A549 (cell line): Measurements from ENCODE around the gene AK3. TPM values are rescaled to one million over a fixed set of nuclear protein-coding genes. Genes with fewer than 3 reads are reported as not detected.

Experiments used
- ATAC-seq, 2 experiments: fragments of 200-7000 bp in 1 of 2; fragments of >200 bp in 1 of 2; cut with Nextera tagmentation in 1 of 2; cut with Tn5 transposase in 1 of 2; 3 replicates each; pipeline versions ENCODE4 v1.8.0 to v1.9.1; 2018 to 2020; ENCODE audit warnings: mild to moderate bottlenecking in 1 of 2, moderate library complexity in 1 of 2
- CTCF ChIA-PET: fragments of 300-600 bp; sonication (Branson Sonifier 250); formaldehyde crosslinking; extraction: SDS; loops from one replicate; lab custom pipeline; 2021; ENCODE audit warnings: antibody characterized with exemption, inconsistent platforms; lab: Yijun Ruan, JAX
- POLR2A ChIA-PET: fragments of 350-600 bp; formaldehyde crosslinking; extraction: SDS; loops from one replicate; lab custom pipeline; 2021; ENCODE audit warnings: antibody characterized with exemption, inconsistent platforms; lab: Yijun Ruan, JAX
- DNase-seq, 2 experiments: peaks; one replicate each; pipeline versions ENCODE4 v3.0.0 to v3.0.0-alpha.2; 2011 to 2016; ENCODE audit warnings: low read depth in 1 of 2, low spot score in 1 of 2
- FAIRE-seq: peaks from 2 replicates; lab custom pipeline; 2011; peaks lifted over from hg19 to GRCh38; lab: Jason Lieb, UNC
- H3K27ac ChIP-seq, 2 experiments: fragments of >200 bp; sonication (Bioruptor Twin); formaldehyde crosslinking; 3 replicates each; pipeline ENCODE4 v1.5.1; 2016 to 2017
- H3K4me1 ChIP-seq: fragments of >200 bp; sonication (Bioruptor Twin); formaldehyde crosslinking; 3 replicates; pipeline ENCODE4 v1.6.1; 2016
- H3K4me2 ChIP-seq: fragments of >200 bp; sonication (Bioruptor Twin); formaldehyde crosslinking; 3 replicates; pipeline ENCODE4 v1.6.1; 2016
- H3K4me3 ChIP-seq: fragments of >200 bp; sonication (Bioruptor Twin); formaldehyde crosslinking; 3 replicates; pipeline ENCODE4 v1.5.1; 2016
- H3K9me3 ChIP-seq: fragments of >200 bp; sonication (Bioruptor Twin); formaldehyde crosslinking; 3 replicates; pipeline ENCODE4 v1.6.1; 2016
- CEBPB ChIP-seq, 2 experiments: fragments of >200 bp in 1 of 2; sonication (Bioruptor Twin) in 1 of 2; formaldehyde crosslinking in 1 of 2; IDR thresholded peaks; 2 replicates each; pipeline ENCODE4 v1.6.1; 2012 to 2016
- CHD2 ChIP-seq: fragments of 150-350 bp; IDR thresholded peaks from 2 replicates; pipeline ENCODE4 v1.6.1; 2014; ENCODE audit warnings: low read length; ENCODE audit not compliant: partially characterized antibody
- HEYL ChIP-seq: fragments of 250-450 bp; sonication (Bioruptor Pico); IDR thresholded peaks from 2 replicates; pipeline ENCODE4 v1.8.0; 2021; ENCODE audit warnings: mild to moderate bottlenecking, moderate library complexity
- HMGXB4 ChIP-seq: fragments of 250-450 bp; sonication (Bioruptor Pico); IDR thresholded peaks from 2 replicates; pipeline ENCODE4 v1.5.0; 2021; ENCODE audit warnings: mild to moderate bottlenecking, moderate library complexity, borderline replicate concordance
- JUN ChIP-seq, 2 experiments: fragments of >200 bp; sonication (Bioruptor Twin); formaldehyde crosslinking; IDR thresholded peaks; 2 replicates in 1 of 2; 3 replicates in 1 of 2; pipeline ENCODE4 v1.6.1; 2016 to 2017
- MAFK ChIP-seq: fragments of 450-650 bp; IDR thresholded peaks from 2 replicates; pipeline ENCODE4 v1.6.1; 2014; ENCODE audit not compliant: partially characterized antibody
- PBX3 ChIP-seq: IDR thresholded peaks from 2 replicates; pipeline ENCODE4 v1.6.1; 2012
- POLR2AphosphoS2 ChIP-seq: conservative IDR thresholded peaks from 2 replicates; pipeline ENCODE4 v1.6.1; 2012; ENCODE audit warnings: low read length, improper control_type of control experiment, inconsistent platforms
- RAD21 ChIP-seq, 2 experiments: fragments of >200 bp in 1 of 2; sonication (Bioruptor Twin) in 1 of 2; formaldehyde crosslinking in 1 of 2; IDR thresholded peaks in 1 of 2; conservative IDR thresholded peaks in 1 of 2; 2 replicates in 1 of 2; 3 replicates in 1 of 2; pipeline ENCODE4 v1.6.1; 2012 to 2018; ENCODE audit warnings: inconsistent platforms in 1 of 2
- TFCP2L1 ChIP-seq: fragments of 250-450 bp; sonication (Bioruptor Pico); IDR thresholded peaks from 2 replicates; pipeline ENCODE4 v1.5.0; 2021; ENCODE audit warnings: mild to moderate bottlenecking
- USF2 ChIP-seq: fragments of 450-650 bp; IDR thresholded peaks from 2 replicates; pipeline ENCODE4 v1.6.1; 2014; ENCODE audit warnings: antibody characterized with exemption
- WGBS: methylation state at CpG from one replicate; pipeline ENCODE4 v1.1.6; 2017; ENCODE audit errors: missing lambda C conversion rate; 5-methylcytosine and 5-hydroxymethylcytosine counted together
- polyA plus RNA-seq, 4 experiments: library from polyadenylated mRNA; depleted of rRNA in 3 of 4; stranded (reverse); fragments of >200 nt; fragmentation: RNase III in 1 of 4; extraction: RNeasy Plus Mini Kit Qiagen cat#74134 plus additional on column Dnase treatment in 1 of 4; gene quantifications; 2 replicates in 3 of 4; 3 replicates in 1 of 4; pipeline ENCODE4 v1.2.3, GENCODE V29; 2011 to 2017

The AK3 gene
- polyA plus RNA-seq, 2 of the 4 experiments (the other 2 are of a cell fraction): 51.0 to 83.0 TPM

- ATAC-seq (no peak), FAIRE-seq (no peak), DNase-seq (no peak)
- Histone ChIP-seq H3K9me3 (no peaks in the 10 kb centered on the region), H3K4me1 (peaks cover 13% of the 10 kb centered on the region), H3K4me2 (no peak overlapping the region), H3K27ac (no peak overlapping the region), H3K4me3 (no peak overlapping the region)
- CTCF ChIA-PET: interaction anchor here (1.3 kb wide), 1 partner anchor 40 kb away, joined by 3 read pairs; the partner anchor contains the start of gene AK3
- WGBS: 71% methylated on average over 2 of the region's 2 CpGs
- no peak for TF ChIP-seq MAFK
- peak in 1 of 2 experiments; percentile 57; a peak in 3 of 4 replicates for TF ChIP-seq CEBPB (IDR thresholded peaks at IDR 0.05)
- TF ChIP-seq RAD21 (conservative IDR thresholded peaks at IDR 0.05 in 1 of 2, IDR thresholded peaks at IDR 0.05 in 1 of 2): no peak
- TF ChIP-seq CHD2: no peak
- POLR2A ChIA-PET: interaction anchor here (0.9 kb wide), 1 partner anchor 39 kb away, joined by 3 read pairs; no protein-coding TSS in a partner anchor
Measured at GRCh38 chr9:4700932-4701331, 40.1 kb downstream of the AK3 start.

GRCh38 chr9:4700091-4700490 is 40.9 kb downstream of the AK3 start:
- H3K27ac ChIP-seq: 0 out of 6 replicates have a peak overlapping the region, but pooled peaks of 1 of the 2 experiments have one; percentile 42
- no peaks in the 10 kb centered on the region for H3K9me3 ChIP-seq
- peak in 1 of 2 experiments; percentile 50; a peak in 2 of 6 replicates for ATAC-seq
- TF ChIP-seq JUN (IDR thresholded peaks at IDR 0.05) (no peak), PBX3 (no peak), POLR2AphosphoS2 (no peak), CEBPB (IDR thresholded peaks at IDR 0.05) (peak; percentile 28 to 37; a peak in 1 of 4 replicates)
- POLR2A ChIA-PET: interaction anchor here (0.9 to 1.0 kb wide), 2 partner anchors 22 to 34 kb away, joined by 3 read pairs; partner anchors contain the start of gene SPATA6L
- no peak for FAIRE-seq
- H3K4me2 ChIP-seq: peak overlapping the region; percentile 8; the same call in 2 of the 3 replicates
- 87% methylated on average over 3 of the region's 3 CpGs for WGBS
- H3K4me3 ChIP-seq: no peak overlapping the region
- no peak for DNase-seq
- CTCF ChIA-PET: interaction anchor here (0.7 kb wide), 1 partner anchor 293 kb away, joined by 3 read pairs; no protein-coding TSS in a partner anchor
- peaks cover 13% of the 10 kb centered on the region for H3K4me1 ChIP-seq

- no peaks in the 10 kb centered on the region for H3K4me1 ChIP-seq
- H3K27ac ChIP-seq: no peak overlapping the region
- TF ChIP-seq MAFK (no peak), HEYL (CRISPR knock-in tag) (no peak), TFCP2L1 (CRISPR knock-in tag) (no peak)
- no peaks in the 10 kb centered on the region for H3K9me3 ChIP-seq
- CTCF ChIA-PET: interaction anchor here (0.8 to 1.4 kb wide), 3 partner anchors 11 to 30 kb away, joined by 3 to 8 read pairs (median 3); partner anchors contain the start of gene CDC37L1
- FAIRE-seq: no peak
- ATAC-seq: no peak
- 80% methylated on average over 3 of the region's 3 CpGs for WGBS
- POLR2A ChIA-PET: interaction anchor here (1.2 kb wide), 1 partner anchor 12 kb away, joined by 3 read pairs; the partner anchor contains the start of gene CDC37L1
- no peak for DNase-seq
- no peak overlapping the region for H3K4me3 ChIP-seq
- H3K4me2 ChIP-seq: no peak overlapping the region
Measured at GRCh38 chr9:4691795-4692194, 49.2 kb downstream of the AK3 start.

- ATAC-seq (no peak), DNase-seq (no peak), FAIRE-seq (no peak)
- POLR2A ChIA-PET: no interaction called here
- no peak overlapping the region for H3K4me3 ChIP-seq
- H3K4me2 ChIP-seq: no peak overlapping the region
- WGBS: 94% methylated on average over 4 of the region's 4 CpGs
- no peak for TF ChIP-seq HMGXB4 (CRISPR knock-in tag)
- TF ChIP-seq USF2: no peak
- CTCF ChIA-PET: no interaction called here
- no peaks in the 10 kb centered on the region for H3K9me3 ChIP-seq
- H3K4me1 ChIP-seq: no peaks in the 10 kb centered on the region
- H3K27ac ChIP-seq: no peak overlapping the region
Measured at GRCh38 chr9:4690144-4690543, 50.9 kb downstream of the AK3 start.
